ENCODE results near the gene MTFP1. TPM values are rescaled to one million over a fixed set of nuclear protein-coding genes. Genes with fewer than 3 reads are reported as not detected.
"Not testable (repeated sequence)": the region's sequence is repeated elsewhere in the genome, so short reads cannot be mapped to it uniquely, and the experiment has no call there.

The MTFP1 gene
- total RNA-seq, 1 experiment from 2014 or later: 65.7 TPM

DNA sequence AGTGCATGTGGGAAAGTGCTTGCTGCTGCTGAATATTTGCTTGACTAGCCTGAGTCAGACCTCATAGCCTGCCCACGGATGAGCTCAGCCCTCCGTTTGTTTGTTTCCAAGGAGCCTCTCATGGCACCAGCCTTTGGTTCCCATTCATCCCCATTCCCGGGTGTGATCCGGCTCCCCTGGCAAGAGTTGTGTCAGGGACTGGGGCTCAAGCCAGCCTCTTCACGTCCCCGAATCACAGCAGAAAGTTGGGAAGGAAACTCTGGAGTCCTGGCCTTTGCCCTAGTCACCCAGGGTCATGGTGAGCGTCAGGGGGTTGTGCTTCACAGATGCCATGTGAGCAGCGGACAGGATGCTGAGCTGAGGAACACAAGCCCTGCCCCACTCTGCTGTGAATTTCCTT is 32.4 kb downstream of the MTFP1 start:
- ChIA-PET CTCF (no interaction called here), POLR2A (ENCODE audit: unreplicated experiment) (no interaction called here)
- Histone ChIP-seq H3K27ac (ENCODE audit: low read length) (0 out of 2 replicates have a peak overlapping the region, but pooled peaks have one; percentile 16), H3K27me3 (ENCODE audit: low read length) (no peaks in the 10 kb centered on the region), H2AFZ (ENCODE audit: low read length) (no peak overlapping the region), H4K20me1 (ENCODE audit: low read length) (no peaks in the 10 kb centered on the region), H3K4me2 (ENCODE audit: low read length) (no peak overlapping the region), H3F3A (ENCODE audit: low read length, unreplicated experiment) (no peaks in the 10 kb centered on the region), H3K9ac (ENCODE audit: low read length) (no peak overlapping the region), H3K79me2 (ENCODE audit: low read length) (no peaks in the 10 kb centered on the region), H3K9me2 (replicated peaks; ENCODE audit: low read length) (no peaks in the 10 kb centered on the region), H3K9me3 (ENCODE audit: low read length) (no peaks in the 10 kb centered on the region), H3K36me3 (ENCODE audit: low read depth, low read length) (no peaks in the 10 kb centered on the region), H3K4me3 (ENCODE audit: low read length) (no peak overlapping the region), H3K4me1 (ENCODE audit: insufficient read depth, low read length) (no peaks in the 10 kb centered on the region)
- no peak for TF ChIP-seq EZH2phosphoT487 (IDR thresholded peaks at IDR 0.05; ENCODE audit: borderline replicate concordance, low read length)
- no peak for TF ChIP-seq EZH2 (IDR thresholded peaks at IDR 0.05; ENCODE audit: low read length, unreplicated experiment)
- TF ChIP-seq, protein P1, sequence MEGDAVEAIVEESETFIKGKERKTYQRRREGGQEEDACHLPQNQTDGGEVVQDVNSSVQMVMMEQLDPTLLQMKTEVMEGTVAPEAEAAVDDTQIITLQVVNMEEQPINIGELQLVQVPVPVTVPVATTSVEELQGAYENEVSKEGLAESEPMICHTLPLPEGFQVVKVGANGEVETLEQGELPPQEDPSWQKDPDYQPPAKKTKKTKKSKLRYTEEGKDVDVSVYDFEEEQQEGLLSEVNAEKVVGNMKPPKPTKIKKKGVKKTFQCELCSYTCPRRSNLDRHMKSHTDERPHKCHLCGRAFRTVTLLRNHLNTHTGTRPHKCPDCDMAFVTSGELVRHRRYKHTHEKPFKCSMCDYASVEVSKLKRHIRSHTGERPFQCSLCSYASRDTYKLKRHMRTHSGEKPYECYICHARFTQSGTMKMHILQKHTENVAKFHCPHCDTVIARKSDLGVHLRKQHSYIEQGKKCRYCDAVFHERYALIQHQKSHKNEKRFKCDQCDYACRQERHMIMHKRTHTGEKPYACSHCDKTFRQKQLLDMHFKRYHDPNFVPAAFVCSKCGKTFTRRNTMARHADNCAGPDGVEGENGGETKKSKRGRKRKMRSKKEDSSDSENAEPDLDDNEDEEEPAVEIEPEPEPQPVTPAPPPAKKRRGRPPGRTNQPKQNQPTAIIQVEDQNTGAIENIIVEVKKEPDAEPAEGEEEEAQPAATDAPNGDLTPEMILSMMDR (conservative IDR thresholded peaks at IDR 0.05; ENCODE audit: low read depth, low read length): no peak
- DNase-seq: peak; percentile 8
- intact Hi-C loops (cut with micrococcal nuclease): no loop called here
- ATAC-seq: 0 out of 2 replicates have a peak, but pooled peaks have one; percentile 15
- no TSS peak for BruUV-seq (replicated peaks)

- intact Hi-C loops (cut with micrococcal nuclease): no loop called here
- CTCF ChIA-PET: no interaction called here
- Histone ChIP-seq H3F3A (ENCODE audit: low read length, unreplicated experiment) (no peaks in the 10 kb centered on the region), H3K79me2 (ENCODE audit: low read length) (no peaks in the 10 kb centered on the region), H3K4me3 (ENCODE audit: low read length) (no peak overlapping the region), H3K36me3 (ENCODE audit: low read depth, low read length) (no peaks in the 10 kb centered on the region), H3K9ac (ENCODE audit: low read length) (no peak overlapping the region), H2AFZ (ENCODE audit: low read length) (no peak overlapping the region), H4K20me1 (ENCODE audit: low read length) (no peaks in the 10 kb centered on the region), H3K9me2 (replicated peaks; ENCODE audit: low read length) (no peaks in the 10 kb centered on the region), H3K4me2 (ENCODE audit: low read length) (no peak overlapping the region), H3K9me3 (ENCODE audit: low read length) (no peaks in the 10 kb centered on the region), H3K4me1 (ENCODE audit: insufficient read depth, low read length) (no peaks in the 10 kb centered on the region), H3K27ac (ENCODE audit: low read length) (no peak overlapping the region), H3K27me3 (ENCODE audit: low read length) (no peaks in the 10 kb centered on the region)
- BruUV-seq (replicated peaks): no TSS peak
- POLR2A ChIA-PET (ENCODE audit: unreplicated experiment): no interaction called here
- no peak for ATAC-seq
- DNase-seq: peak; percentile 17
- no peak for TF ChIP-seq EZH2phosphoT487 (IDR thresholded peaks at IDR 0.05; ENCODE audit: borderline replicate concordance, low read length)
- TF ChIP-seq EZH2 (IDR thresholded peaks at IDR 0.05; ENCODE audit: low read length, unreplicated experiment): no peak
- TF ChIP-seq, protein P1 (conservative IDR thresholded peaks at IDR 0.05; ENCODE audit: low read depth, low read length): no peak
Measured at GRCh38 chr22:30459181-30460052, 33.8 kb downstream of the MTFP1 start.

DNA sequence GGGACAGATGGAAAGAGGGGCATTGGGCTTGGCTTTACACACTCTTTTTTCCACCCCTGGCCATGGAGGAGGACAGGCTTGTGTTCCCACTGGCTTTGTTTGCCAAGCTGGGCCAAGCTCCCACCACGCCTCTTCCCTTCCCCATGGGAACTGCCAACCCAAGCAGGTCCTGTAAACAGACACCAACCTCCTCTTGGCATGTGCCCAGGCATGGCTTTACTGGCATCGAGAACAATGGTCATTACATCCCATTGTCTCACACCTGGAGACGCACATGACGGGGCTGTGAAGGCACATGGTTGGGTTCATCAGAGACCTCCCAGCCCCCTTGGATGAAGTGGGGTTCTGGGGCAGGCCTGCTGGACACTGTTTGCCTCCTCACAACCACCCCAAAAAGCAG is 34.6 kb downstream of the MTFP1 start:
- CTCF ChIA-PET: no interaction called here
- H3K4me3 ChIP-seq (ENCODE audit: low read length): no peak overlapping the region

DNA sequence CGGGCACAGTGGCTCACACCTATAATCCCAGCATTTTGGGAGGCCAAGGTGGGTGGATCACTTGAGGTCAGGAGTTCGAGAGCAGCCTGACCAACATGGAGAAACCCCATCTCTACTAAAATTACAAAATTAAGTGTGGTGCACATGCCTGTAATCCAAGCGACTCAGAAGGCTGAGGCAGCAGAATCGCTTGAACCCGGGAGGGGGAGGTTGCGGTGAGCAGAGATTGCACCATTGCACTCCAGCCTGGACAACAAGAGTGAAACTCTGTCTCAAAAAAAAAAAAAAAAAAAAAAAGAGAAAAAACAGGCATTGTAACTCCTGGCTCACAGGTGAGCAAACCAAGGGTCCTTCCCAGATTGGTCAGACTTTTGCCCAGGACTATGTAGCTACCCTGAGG is 35.0 kb downstream of the MTFP1 start:
- H3K9ac ChIP-seq (ENCODE audit: low read length); H3K9me2 ChIP-seq (replicated peaks; ENCODE audit: low read length); H3F3A ChIP-seq (ENCODE audit: low read length, unreplicated experiment); ATAC-seq; CTCF ChIA-PET; H2AFZ ChIP-seq (ENCODE audit: low read length); POLR2A ChIA-PET (ENCODE audit: unreplicated experiment); H3K9me3 ChIP-seq (ENCODE audit: low read length); H3K27me3 ChIP-seq (ENCODE audit: low read length); H3K79me2 ChIP-seq (ENCODE audit: low read length); H3K36me3 ChIP-seq (ENCODE audit: low read depth, low read length); H3K4me3 ChIP-seq (ENCODE audit: low read length); H4K20me1 ChIP-seq (ENCODE audit: low read length); H3K4me2 ChIP-seq (ENCODE audit: low read length); H3K27ac ChIP-seq (ENCODE audit: low read length); DNase-seq; BruUV-seq (replicated peaks); intact Hi-C loops (cut with micrococcal nuclease); H3K4me1 ChIP-seq (ENCODE audit: insufficient read depth, low read length): not testable (repeated sequence)

More for the DNA sequence above, 34.6 kb downstream of the MTFP1 start:
- Histone ChIP-seq H3K79me2 (ENCODE audit: low read length) (no peaks in the 10 kb centered on the region), H3K36me3 (ENCODE audit: low read depth, low read length) (no peaks in the 10 kb centered on the region), H3K4me2 (ENCODE audit: low read length) (no peak overlapping the region), H3K27ac (ENCODE audit: low read length) (no peak overlapping the region), H3K4me1 (ENCODE audit: insufficient read depth, low read length) (no peaks in the 10 kb centered on the region), H3K27me3 (ENCODE audit: low read length) (no peaks in the 10 kb centered on the region), H3K9me3 (ENCODE audit: low read length) (no peaks in the 10 kb centered on the region), H2AFZ (ENCODE audit: low read length) (no peak overlapping the region), H3K9ac (ENCODE audit: low read length) (no peak overlapping the region), H3F3A (ENCODE audit: low read length, unreplicated experiment) (no peaks in the 10 kb centered on the region), H3K9me2 (replicated peaks; ENCODE audit: low read length) (no peaks in the 10 kb centered on the region), H4K20me1 (ENCODE audit: low read length) (no peaks in the 10 kb centered on the region)
- intact Hi-C loops (cut with micrococcal nuclease): no loop called here
- TF ChIP-seq, protein P1 (conservative IDR thresholded peaks at IDR 0.05; ENCODE audit: low read depth, low read length): no peak
- no peak for TF ChIP-seq EZH2phosphoT487 (IDR thresholded peaks at IDR 0.05; ENCODE audit: borderline replicate concordance, low read length)
- no peak for TF ChIP-seq EZH2 (IDR thresholded peaks at IDR 0.05; ENCODE audit: low read length, unreplicated experiment)
- POLR2A ChIA-PET (ENCODE audit: unreplicated experiment): no interaction called here
- ATAC-seq (peak; percentile 40; the same call in 1 of the 2 replicates), DNase-seq (peak; percentile 15)
- no TSS peak for BruUV-seq (replicated peaks)

All from PC-3 (cell line).